Caco-2 (cell line): ENCODE measurements around the gene MRPL27. TPM values are rescaled to one million over a fixed set of nuclear protein-coding genes. Genes with fewer than 3 reads are reported as not detected.

Source experiments
- BruUV-seq: library from RNA; stranded (reverse); fragments of 400-500 nt; replicated peaks from 2 replicates; lab custom pipeline; 2021; lab: Mats Ljungman, UMichigan
- CTCF ChIA-PET: fragments of 300-600 bp; sonication (Branson Sonifier 250); formaldehyde crosslinking; loops from one replicate; lab custom pipeline; 2022; ENCODE audit warnings: antibody characterized with exemption; lab: Charles Lee
- POLR2A ChIA-PET: fragments of 300-600 bp; sonication (Branson Sonifier 250); formaldehyde crosslinking; loops from one replicate; lab custom pipeline; 2022; ENCODE audit warnings: antibody characterized with exemption; lab: Charles Lee
- DNase-seq, 2 experiments: peaks; one replicate each; pipeline versions ENCODE4 v3.0.0 to v3.0.0-alpha.2; 2020 to 2022
- H3K27me3 ChIP-seq: replicated peaks from 2 replicates; pipeline ENCODE4 v1.6.0; 2011; ENCODE audit warnings: low read length; ENCODE audit not compliant: control insufficient read depth, insufficient read depth
- H3K36me3 ChIP-seq: 2 replicates; pipeline ENCODE4 v1.5.1; 2011; ENCODE audit warnings: low read length; ENCODE audit not compliant: control insufficient read depth, insufficient read depth
- H3K4me1 ChIP-seq: fragments of 250-450 bp; sonication (Bioruptor Pico); 2 replicates; pipeline ENCODE4 v1.5.1; 2020; ENCODE audit warnings: mild to moderate bottlenecking
- H3K4me3 ChIP-seq: 2 replicates; pipeline ENCODE4 v1.5.1; 2011; ENCODE audit warnings: low read depth, mild to moderate bottlenecking, control low read depth, low read length
- H3K9me3 ChIP-seq: fragments of 250-450 bp; sonication (Bioruptor Pico); 2 replicates; pipeline ENCODE4 v1.5.1; 2020; ENCODE audit warnings: mild to moderate bottlenecking, moderate library complexity
- H3K27ac Mint-ChIP-seq: one replicate; pipeline ENCODE4 v1.8.0; 2022; ENCODE audit warnings: mixed read lengths; ENCODE audit not compliant: unreplicated experiment
- H3K27me3 Mint-ChIP-seq: one replicate; pipeline ENCODE4 v1.8.0; 2022; ENCODE audit warnings: mixed read lengths; ENCODE audit not compliant: insufficient read depth, unreplicated experiment
- H3K36me3 Mint-ChIP-seq: one replicate; pipeline ENCODE4 v1.8.0; 2022; ENCODE audit warnings: mild to moderate bottlenecking, mixed read lengths; ENCODE audit not compliant: insufficient read depth, unreplicated experiment
- H3K4me1 Mint-ChIP-seq: one replicate; pipeline ENCODE4 v1.8.0; 2022; ENCODE audit warnings: low read depth, mixed read lengths; ENCODE audit not compliant: unreplicated experiment
- H3K4me3 Mint-ChIP-seq: one replicate; pipeline ENCODE4 v1.8.0; 2022; ENCODE audit warnings: mild to moderate bottlenecking, moderate library complexity, mixed read lengths; ENCODE audit not compliant: unreplicated experiment
- H3K9me3 Mint-ChIP-seq: one replicate; pipeline ENCODE4 v1.8.0; 2022; ENCODE audit warnings: mixed read lengths; ENCODE audit not compliant: unreplicated experiment
- intact Hi-C: fragments of 100-400 bp; cut with micrococcal nuclease; formaldehyde crosslinking; loops from one replicate; pipeline ENCODE4 v1.10.0; 2022; ENCODE audit not compliant: unreplicated experiment
- total RNA-seq: library from RNA; stranded (reverse); gene quantifications from 2 replicates; pipeline ENCODE4 v1.2.3, GENCODE V29; 2022
- TF ChIP-seq, protein P1 (sequence below), 2 experiments: fragments of 200-600 bp in 1 of 2; IDR thresholded peaks; 1 replicate in 1 of 2; 2 replicates in 1 of 2; pipeline versions ENCODE4 v1.5.1 to v1.8.0; 2011 to 2022; ENCODE audit warnings: antibody characterized with exemption in 1 of 2, control low read depth in 1 of 2, inconsistent platforms in 1 of 2, low read depth in 1 of 2, low read length in 1 of 2, mild to moderate bottlenecking in 1 of 2, moderate library complexity in 1 of 2; ENCODE audit not compliant: insufficient read depth in 1 of 2, severe bottlenecking in 1 of 2, unreplicated experiment in 1 of 2

MRPL27 gene
- total RNA-seq, 1 experiment from 2014 or later: 196 TPM

DNA sequence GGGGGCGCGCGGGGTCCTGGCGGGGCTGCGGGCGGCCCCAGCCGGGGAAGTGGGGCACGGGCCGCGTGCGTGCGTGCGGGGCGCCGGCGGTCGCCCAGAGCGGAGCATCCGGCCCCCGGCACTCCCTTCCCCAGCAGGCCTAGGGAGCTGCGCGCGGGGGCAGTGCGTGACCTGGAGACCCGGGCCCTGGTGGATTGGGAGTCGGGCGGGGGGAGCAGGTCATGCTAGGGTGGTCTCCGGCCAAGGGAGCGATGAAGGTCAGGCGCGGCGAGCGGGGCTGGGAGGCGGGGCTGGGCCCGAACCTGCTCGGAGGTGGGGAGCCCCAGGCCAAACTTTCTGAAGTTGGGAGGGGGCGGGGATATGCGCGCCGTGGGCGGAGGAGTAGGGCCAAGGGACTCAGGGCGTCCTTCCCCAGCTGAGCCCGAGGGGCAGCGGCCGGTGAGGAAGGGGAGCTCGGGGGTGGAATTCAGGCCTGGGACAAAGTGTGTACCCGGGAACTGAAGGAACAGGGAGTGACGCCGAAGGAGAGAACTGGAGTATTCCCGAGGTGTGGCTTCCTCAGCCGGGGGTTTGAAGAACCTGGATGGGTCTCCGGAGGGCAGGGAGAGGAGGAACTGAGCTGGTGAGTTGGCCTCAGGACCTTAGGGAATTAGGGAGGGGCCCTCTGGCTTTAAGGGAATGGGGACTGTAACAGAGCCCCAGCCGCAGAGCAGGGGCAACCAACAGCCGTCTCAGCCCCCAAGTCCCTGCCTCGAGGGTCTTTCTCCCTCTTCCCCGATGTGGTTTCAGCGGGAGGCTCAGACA is 26.5 kb downstream of the MRPL27 start:
- peaks cover 16% of the 10 kb centered on the region for H3K36me3 Mint-ChIP-seq
- peak overlapping the region; percentile 81 for H3K27ac Mint-ChIP-seq
- peaks cover 22% of the 10 kb centered on the region for H3K4me1 Mint-ChIP-seq
- no peaks in the 10 kb centered on the region for H3K27me3 Mint-ChIP-seq
- peak overlapping the region; percentile 96 for H3K4me3 Mint-ChIP-seq
- intact Hi-C loops: loop anchor here (1.0 to 2.0 kb wide), 3 partner anchors 16 to 50 kb away; partner anchors contain the start of genes EME1, LRRC59 and MRPL27
- Histone ChIP-seq H3K4me1 (peaks cover 13% of the 10 kb centered on the region), H3K27me3 (no peaks in the 10 kb centered on the region), H3K4me3 (peak overlapping the region; percentile 85), H3K36me3 (0 out of 2 replicates have a peak, but pooled peaks cover 2% of the 10 kb centered on the region), H3K9me3 (peaks cover 7% of the 10 kb centered on the region)
- POLR2A ChIA-PET: interaction anchor here (0.5 to 2.5 kb wide), 8 partner anchors 11 to 166 kb away, joined by 3 to 14 read pairs (median 4); partner anchors contain the start of gene LRRC59
- DNase-seq: peak; percentile 82 to 83
- CTCF ChIA-PET: interaction anchor here (0.6 to 1.8 kb wide), 14 partner anchors 12 to 596 kb away, joined by 3 to 19 read pairs (median 3); partner anchors contain the start of genes LRRC59, PPP1R9B and TMEM92
- TF ChIP-seq, protein P1, sequence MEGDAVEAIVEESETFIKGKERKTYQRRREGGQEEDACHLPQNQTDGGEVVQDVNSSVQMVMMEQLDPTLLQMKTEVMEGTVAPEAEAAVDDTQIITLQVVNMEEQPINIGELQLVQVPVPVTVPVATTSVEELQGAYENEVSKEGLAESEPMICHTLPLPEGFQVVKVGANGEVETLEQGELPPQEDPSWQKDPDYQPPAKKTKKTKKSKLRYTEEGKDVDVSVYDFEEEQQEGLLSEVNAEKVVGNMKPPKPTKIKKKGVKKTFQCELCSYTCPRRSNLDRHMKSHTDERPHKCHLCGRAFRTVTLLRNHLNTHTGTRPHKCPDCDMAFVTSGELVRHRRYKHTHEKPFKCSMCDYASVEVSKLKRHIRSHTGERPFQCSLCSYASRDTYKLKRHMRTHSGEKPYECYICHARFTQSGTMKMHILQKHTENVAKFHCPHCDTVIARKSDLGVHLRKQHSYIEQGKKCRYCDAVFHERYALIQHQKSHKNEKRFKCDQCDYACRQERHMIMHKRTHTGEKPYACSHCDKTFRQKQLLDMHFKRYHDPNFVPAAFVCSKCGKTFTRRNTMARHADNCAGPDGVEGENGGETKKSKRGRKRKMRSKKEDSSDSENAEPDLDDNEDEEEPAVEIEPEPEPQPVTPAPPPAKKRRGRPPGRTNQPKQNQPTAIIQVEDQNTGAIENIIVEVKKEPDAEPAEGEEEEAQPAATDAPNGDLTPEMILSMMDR (IDR thresholded peaks at IDR 0.05; ENCODE audit: insufficient read depth in 1 of 2, low read depth in 1 of 2, low read length in 1 of 2, severe bottlenecking in 1 of 2, unreplicated experiment in 1 of 2): no peak
- H3K9me3 Mint-ChIP-seq: no peaks in the 10 kb centered on the region
- no TSS peak for BruUV-seq

DNA sequence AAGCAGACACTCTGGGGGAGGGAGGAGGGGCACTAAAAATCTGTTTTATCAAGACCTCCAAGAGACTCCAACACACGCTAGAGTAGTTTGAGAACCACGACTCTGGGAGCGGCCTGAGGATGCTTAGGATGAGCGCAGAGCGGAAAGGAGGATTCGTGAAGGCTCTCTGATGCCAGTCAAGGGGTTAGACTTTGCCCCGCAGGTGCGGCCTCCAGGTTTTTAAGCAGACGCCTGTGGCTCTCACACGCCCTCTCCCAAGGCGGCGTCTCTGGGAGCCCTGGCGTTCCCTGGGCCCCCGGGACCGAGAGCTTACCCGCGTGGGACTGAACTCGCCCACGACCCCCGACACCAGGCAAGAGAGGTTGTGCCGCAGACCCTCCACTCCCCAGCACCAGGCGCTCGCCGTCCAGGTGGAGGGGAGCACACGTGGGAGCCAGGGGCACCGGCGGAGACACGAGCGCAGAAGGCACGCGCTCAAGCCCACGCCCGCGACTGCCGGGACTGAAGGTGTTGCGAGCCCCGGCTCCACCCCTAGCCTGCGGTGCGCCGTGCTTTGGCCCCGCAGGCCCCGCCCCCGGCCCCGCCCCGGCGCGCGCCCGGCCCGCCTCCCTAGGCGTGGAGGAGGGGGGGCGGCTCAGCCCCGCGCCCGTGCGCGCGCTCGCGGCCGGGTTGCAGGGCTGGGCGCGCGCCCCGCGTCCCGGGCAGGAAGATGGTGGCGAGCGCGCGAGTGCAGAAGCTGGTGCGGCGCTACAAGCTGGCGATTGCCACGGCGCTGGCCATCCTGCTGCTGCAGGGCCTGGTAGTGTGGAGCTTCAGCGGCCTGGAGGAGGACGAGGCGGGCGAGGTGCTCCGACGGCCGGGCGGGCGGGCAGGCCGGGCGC is 27.3 kb downstream of the MRPL27 start, which contains the start of gene XYLT2:
XYLT2 (plus strand) TSS at position 695 of the 881 bp plus-strand sequence; CDS start at position 710, 15 bp downstream.
- DNase-seq: peak; percentile 94 to 99
- H3K27ac Mint-ChIP-seq: peak within 1 kb of the TSS; percentile 81
- H3K4me3 Mint-ChIP-seq: peak within 1 kb of the TSS; percentile 96

More for the DNA sequence above, 27.3 kb downstream of the MRPL27 start, which contains the start of gene XYLT2:
- TF ChIP-seq, protein P1 (IDR thresholded peaks at IDR 0.05; ENCODE audit: insufficient read depth in 1 of 2, low read depth in 1 of 2, low read length in 1 of 2, severe bottlenecking in 1 of 2, unreplicated experiment in 1 of 2): no peak
- Mint-ChIP-seq H3K27me3 (no peaks in the 10 kb centered on the region), H3K4me1 (peaks cover 22% of the 10 kb centered on the region), H3K9me3 (no peaks in the 10 kb centered on the region), H3K36me3 (peaks cover 16% of the 10 kb centered on the region)
- CTCF ChIA-PET: interaction anchor here (0.6 to 1.8 kb wide), 12 partner anchors 13 to 194 kb away, joined by 3 to 19 read pairs (median 3); partner anchors contain the start of genes LRRC59 and TMEM92
- Histone ChIP-seq H3K4me1 (peaks cover 13% of the 10 kb centered on the region), H3K4me3 (peak within 1 kb of the TSS; percentile 85), H3K36me3 (0 out of 2 replicates have a peak, but pooled peaks cover 2% of the 10 kb centered on the region), H3K9me3 (peaks cover 8% of the 10 kb centered on the region), H3K27me3 (no peaks in the 10 kb centered on the region)
- intact Hi-C loops: loop anchor here (1.0 to 2.0 kb wide), 4 partner anchors 17 to 145 kb away; partner anchors contain the start of genes EME1, LRRC59 and MRPL27
- BruUV-seq: TSS peak; percentile 58
- POLR2A ChIA-PET: interaction anchor here (0.5 to 2.5 kb wide), 9 partner anchors 14 to 599 kb away, joined by 3 to 14 read pairs (median 4); partner anchors contain the start of gene LRRC59
